ENCODE results near the gene PLXDC2. TPM values are rescaled to one million over a fixed set of nuclear protein-coding genes. Genes with fewer than 3 reads are reported as not detected.

The PLXDC2 gene
- total and polyA plus RNA-seq, 2 experiments from 2014 or later, result 13.5 to 19.4 TPM

DNA sequence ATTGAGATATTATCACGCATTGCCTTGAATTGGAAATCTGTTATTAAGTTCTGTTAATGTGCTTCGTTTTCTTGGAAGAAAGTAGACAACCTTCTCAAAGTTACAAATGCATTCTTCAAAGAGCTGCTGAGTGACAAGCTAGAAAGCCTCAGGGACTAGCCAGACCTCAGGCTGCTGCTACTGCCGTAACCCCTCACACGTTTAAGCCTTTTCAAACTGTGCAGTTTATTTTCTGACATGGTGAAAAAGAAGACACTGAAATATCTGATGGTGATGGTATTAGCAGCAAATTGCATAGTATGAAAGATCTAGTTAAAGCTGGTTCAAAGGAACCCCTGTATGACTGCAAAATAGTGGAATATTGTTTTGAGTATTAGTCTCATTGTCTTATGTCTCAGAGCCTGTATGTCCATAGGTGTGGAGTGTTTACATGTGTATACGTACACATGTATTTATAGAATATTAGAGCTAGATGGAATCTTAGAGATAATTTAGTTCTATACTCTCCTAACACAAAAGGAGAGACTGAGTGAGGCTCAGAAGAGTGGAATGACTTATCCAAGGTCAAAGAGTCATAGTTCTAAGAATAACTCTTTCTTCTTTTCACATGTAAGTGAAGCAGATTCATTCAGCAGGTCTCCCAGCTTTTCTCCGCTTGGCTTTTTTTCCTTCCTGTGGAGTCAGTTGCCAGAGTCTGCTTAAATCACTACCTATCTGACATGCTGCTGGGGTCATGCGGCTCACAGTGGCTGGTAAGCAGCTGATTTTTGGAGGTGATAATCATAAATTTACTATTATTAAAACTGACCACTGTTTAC lies 431.9 kb downstream of the PLXDC2 start:
- no peaks in the 10 kb centered on the region for H4K20me1 ChIP-seq (replicated peaks; ENCODE audit: insufficient read depth)
- Mint-ChIP-seq H3K4me1 (peaks cover 33% of the 10 kb centered on the region), H3K27ac (peak overlapping the region; percentile 30), H3K4me3 (no peak overlapping the region), H3K27me3 (ENCODE audit: insufficient read depth, low read depth, poor library complexity) (peaks cover 10% of the 10 kb centered on the region), H3K36me3 (ENCODE audit: low read depth) (peaks cover 40% of the 10 kb centered on the region), H3K9me3 (no peaks in the 10 kb centered on the region)
- H3K4me2 ChIP-seq, result peak overlapping the region; percentile 41
- H3K9me2 ChIP-seq (ENCODE audit: insufficient read depth), result peaks cover 3% of the 10 kb centered on the region; the same call in 1 of the 2 replicates
- DNase-seq (ENCODE audit: low spot score) (peak; percentile 52), ATAC-seq (peak; percentile 84)
- H3K36me3 ChIP-seq (ENCODE audit: insufficient read depth), result no peaks in the 10 kb centered on the region
- no peak overlapping the region for H2AFZ ChIP-seq
- no peaks in the 10 kb centered on the region for H3F3A ChIP-seq (replicated peaks; ENCODE audit: low read depth)
- TF ChIP-seq, protein P1, sequence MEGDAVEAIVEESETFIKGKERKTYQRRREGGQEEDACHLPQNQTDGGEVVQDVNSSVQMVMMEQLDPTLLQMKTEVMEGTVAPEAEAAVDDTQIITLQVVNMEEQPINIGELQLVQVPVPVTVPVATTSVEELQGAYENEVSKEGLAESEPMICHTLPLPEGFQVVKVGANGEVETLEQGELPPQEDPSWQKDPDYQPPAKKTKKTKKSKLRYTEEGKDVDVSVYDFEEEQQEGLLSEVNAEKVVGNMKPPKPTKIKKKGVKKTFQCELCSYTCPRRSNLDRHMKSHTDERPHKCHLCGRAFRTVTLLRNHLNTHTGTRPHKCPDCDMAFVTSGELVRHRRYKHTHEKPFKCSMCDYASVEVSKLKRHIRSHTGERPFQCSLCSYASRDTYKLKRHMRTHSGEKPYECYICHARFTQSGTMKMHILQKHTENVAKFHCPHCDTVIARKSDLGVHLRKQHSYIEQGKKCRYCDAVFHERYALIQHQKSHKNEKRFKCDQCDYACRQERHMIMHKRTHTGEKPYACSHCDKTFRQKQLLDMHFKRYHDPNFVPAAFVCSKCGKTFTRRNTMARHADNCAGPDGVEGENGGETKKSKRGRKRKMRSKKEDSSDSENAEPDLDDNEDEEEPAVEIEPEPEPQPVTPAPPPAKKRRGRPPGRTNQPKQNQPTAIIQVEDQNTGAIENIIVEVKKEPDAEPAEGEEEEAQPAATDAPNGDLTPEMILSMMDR (conservative IDR thresholded peaks at IDR 0.05; ENCODE audit: low read depth in 2 of 2), result no peak
- TF ChIP-seq ZNF331 (CRISPR knock-in tag; IDR thresholded peaks at IDR 0.05; ENCODE audit: low read depth) (no peak), EZH2phosphoT487 (IDR thresholded peaks at IDR 0.05; ENCODE audit: unreplicated experiment) (no peak)
- TF ChIP-seq, protein P2, sequence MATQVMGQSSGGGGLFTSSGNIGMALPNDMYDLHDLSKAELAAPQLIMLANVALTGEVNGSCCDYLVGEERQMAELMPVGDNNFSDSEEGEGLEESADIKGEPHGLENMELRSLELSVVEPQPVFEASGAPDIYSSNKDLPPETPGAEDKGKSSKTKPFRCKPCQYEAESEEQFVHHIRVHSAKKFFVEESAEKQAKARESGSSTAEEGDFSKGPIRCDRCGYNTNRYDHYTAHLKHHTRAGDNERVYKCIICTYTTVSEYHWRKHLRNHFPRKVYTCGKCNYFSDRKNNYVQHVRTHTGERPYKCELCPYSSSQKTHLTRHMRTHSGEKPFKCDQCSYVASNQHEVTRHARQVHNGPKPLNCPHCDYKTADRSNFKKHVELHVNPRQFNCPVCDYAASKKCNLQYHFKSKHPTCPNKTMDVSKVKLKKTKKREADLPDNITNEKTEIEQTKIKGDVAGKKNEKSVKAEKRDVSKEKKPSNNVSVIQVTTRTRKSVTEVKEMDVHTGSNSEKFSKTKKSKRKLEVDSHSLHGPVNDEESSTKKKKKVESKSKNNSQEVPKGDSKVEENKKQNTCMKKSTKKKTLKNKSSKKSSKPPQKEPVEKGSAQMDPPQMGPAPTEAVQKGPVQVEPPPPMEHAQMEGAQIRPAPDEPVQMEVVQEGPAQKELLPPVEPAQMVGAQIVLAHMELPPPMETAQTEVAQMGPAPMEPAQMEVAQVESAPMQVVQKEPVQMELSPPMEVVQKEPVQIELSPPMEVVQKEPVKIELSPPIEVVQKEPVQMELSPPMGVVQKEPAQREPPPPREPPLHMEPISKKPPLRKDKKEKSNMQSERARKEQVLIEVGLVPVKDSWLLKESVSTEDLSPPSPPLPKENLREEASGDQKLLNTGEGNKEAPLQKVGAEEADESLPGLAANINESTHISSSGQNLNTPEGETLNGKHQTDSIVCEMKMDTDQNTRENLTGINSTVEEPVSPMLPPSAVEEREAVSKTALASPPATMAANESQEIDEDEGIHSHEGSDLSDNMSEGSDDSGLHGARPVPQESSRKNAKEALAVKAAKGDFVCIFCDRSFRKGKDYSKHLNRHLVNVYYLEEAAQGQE (IDR thresholded peaks at IDR 0.05; ENCODE audit: unreplicated experiment), result no peak
- H3K4me1 ChIP-seq (ENCODE audit: insufficient read depth), result peaks cover 29% of the 10 kb centered on the region
- no peak overlapping the region for H3K4me3 ChIP-seq
- H3K79me2 ChIP-seq (replicated peaks; ENCODE audit: insufficient read depth), result no peaks in the 10 kb centered on the region
- H3K27me3 ChIP-seq (ENCODE audit: insufficient read depth), result no peaks in the 10 kb centered on the region
- no peak overlapping the region; the same call in 1 of the 2 replicates for H3K27ac ChIP-seq (ENCODE audit: low read depth)

DNA sequence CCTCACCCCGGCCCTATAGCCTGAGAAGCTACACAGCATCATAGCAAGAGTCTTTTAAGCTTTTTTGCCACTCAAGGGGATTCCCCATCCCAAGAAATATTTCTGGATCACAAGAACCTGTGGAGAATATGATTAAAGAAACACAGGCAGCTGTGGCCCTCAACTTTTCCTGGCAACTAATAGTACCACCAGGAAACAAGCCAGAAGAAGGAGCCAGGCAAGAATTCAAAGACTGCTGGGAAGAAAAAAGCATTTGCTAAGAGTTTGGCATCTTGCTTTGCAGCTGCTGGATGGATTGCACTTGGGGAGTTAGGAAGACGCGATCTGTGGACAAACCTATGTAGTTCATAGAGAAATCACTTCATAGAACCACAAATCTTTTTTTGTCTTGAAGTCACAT lies 437.8 kb downstream of the PLXDC2 start:
- H3K36me3 ChIP-seq (ENCODE audit: insufficient read depth), result no peaks in the 10 kb centered on the region
- ATAC-seq (no peak), DNase-seq (ENCODE audit: low spot score) (no peak)
- Mint-ChIP-seq H3K27ac (no peak overlapping the region), H3K9me3 (no peaks in the 10 kb centered on the region), H3K4me3 (no peak overlapping the region), H3K27me3 (ENCODE audit: insufficient read depth, low read depth, poor library complexity) (peaks cover 5% of the 10 kb centered on the region), H3K4me1 (peaks cover 30% of the 10 kb centered on the region), H3K36me3 (ENCODE audit: low read depth) (peaks cover 26% of the 10 kb centered on the region; the same call in 2 of the 3 replicates)
- H3K79me2 ChIP-seq (replicated peaks; ENCODE audit: insufficient read depth), result no peaks in the 10 kb centered on the region
- no peaks in the 10 kb centered on the region for H4K20me1 ChIP-seq (replicated peaks; ENCODE audit: insufficient read depth)
- H3K27ac ChIP-seq (ENCODE audit: low read depth), result no peak overlapping the region
- no peak overlapping the region for H2AFZ ChIP-seq
- no peak overlapping the region for H3K4me3 ChIP-seq
- H3K4me1 ChIP-seq (ENCODE audit: insufficient read depth), result peaks cover 16% of the 10 kb centered on the region
- no peaks in the 10 kb centered on the region for H3F3A ChIP-seq (replicated peaks; ENCODE audit: low read depth)
- H3K4me2 ChIP-seq, result no peak overlapping the region
- H3K9me2 ChIP-seq (ENCODE audit: insufficient read depth), result no peaks in the 10 kb centered on the region
- no peaks in the 10 kb centered on the region for H3K27me3 ChIP-seq (ENCODE audit: insufficient read depth)
- TF ChIP-seq EZH2phosphoT487 (IDR thresholded peaks at IDR 0.05; ENCODE audit: unreplicated experiment) (no peak), ZNF331 (CRISPR knock-in tag; IDR thresholded peaks at IDR 0.05; ENCODE audit: low read depth) (no peak), CREB1 (CRISPR knock-in tag; IDR thresholded peaks at IDR 0.05; ENCODE audit: low read depth) (no peak)
- TF ChIP-seq, protein P1 (conservative IDR thresholded peaks at IDR 0.05; ENCODE audit: low read depth in 2 of 2), result no peak
